Left lung (tissue), 10 donors: Measurements from ENCODE around the gene ZNF557. TPM values are rescaled to one million over a fixed set of nuclear protein-coding genes. Genes with fewer than 3 reads are reported as not detected.

Source experiments
- ATAC-seq: fragments of 200-7000 bp; cut with Tn5 transposase; one replicate; pipeline ENCODE4 v1.9.1; 2020; ENCODE audit warnings: moderate library complexity
- DNase-seq, 4 donors: peaks; one replicate each; pipeline ENCODE4 v3.0.0-alpha.2; 2013 to 2020
- H3K27ac ChIP-seq, 2 donors: fragments of 200-600 bp; sonication (generic) in 1 of 2; one replicate each; pipeline versions ENCODE4 v1.5.0 to v1.8.0; 2020 to 2021
- H3K27me3 ChIP-seq, 2 donors: fragments of 200-600 bp; sonication (generic) in 1 of 2; one replicate each; pipeline versions ENCODE4 v1.5.0 to v1.8.0; 2020 to 2021
- H3K36me3 ChIP-seq, 2 donors: fragments of 200-600 bp; sonication (generic) in 1 of 2; one replicate each; pipeline versions ENCODE4 v1.5.0 to v1.8.0; 2020 to 2021
- H3K4me1 ChIP-seq, 2 donors: fragments of 200-600 bp; one replicate each; pipeline ENCODE4 v1.8.0; 2021
- H3K4me3 ChIP-seq, 2 donors: fragments of 200-600 bp; sonication (generic) in 1 of 2; one replicate each; pipeline versions ENCODE4 v1.5.0 to v1.8.0; 2020 to 2021; ENCODE audit warnings: mild to moderate bottlenecking in 1 of 2
- H3K9me3 ChIP-seq, 2 donors: fragments of 200-600 bp; sonication (generic) in 1 of 2; one replicate each; pipeline versions ENCODE4 v1.5.0 to v1.8.0; 2020 to 2021
- intact Hi-C, 2 donors: fragments of 100-400 bp; cut with DNase I; formaldehyde crosslinking; loops; one replicate each; pipeline versions ENCODE4 v1.11.2 to v1.14.2; 2022
- polyA plus RNA-seq, 6 donors: library from polyadenylated mRNA; unstranded; fragments of 120-200 nt; gene quantifications; one replicate each; pipeline ENCODE4 v1.2.1, GENCODE V29; 2013; ENCODE audit not compliant: insufficient read length in 6 of 6
- total RNA-seq, 2 donors: library from RNA; stranded (reverse); fragmentation: NEBNext Ultra II Directional; extraction: Animal tissue kit (Norgen Biotek cat#: 25700); gene quantifications; one replicate each; pipeline ENCODE4 v1.2.1, GENCODE V29; 2021
- TF ChIP-seq, protein P1 (sequence below), 2 donors: fragments of 200-600 bp; sonication (generic) in 1 of 2; IDR thresholded peaks; one replicate each; pipeline versions ENCODE4 v1.5.0 to v1.8.0; 2021; ENCODE audit warnings: antibody characterized with exemption in 2 of 2
- donor health status: DM: no; HTN: yes; CAD: no.
- donor health status: DM: no; HTN: no; CAD: no.

ZNF557 gene
- total and polyA plus RNA-seq, 8 donors, result 7.8 to 10.5 (median 9.7) TPM

DNA sequence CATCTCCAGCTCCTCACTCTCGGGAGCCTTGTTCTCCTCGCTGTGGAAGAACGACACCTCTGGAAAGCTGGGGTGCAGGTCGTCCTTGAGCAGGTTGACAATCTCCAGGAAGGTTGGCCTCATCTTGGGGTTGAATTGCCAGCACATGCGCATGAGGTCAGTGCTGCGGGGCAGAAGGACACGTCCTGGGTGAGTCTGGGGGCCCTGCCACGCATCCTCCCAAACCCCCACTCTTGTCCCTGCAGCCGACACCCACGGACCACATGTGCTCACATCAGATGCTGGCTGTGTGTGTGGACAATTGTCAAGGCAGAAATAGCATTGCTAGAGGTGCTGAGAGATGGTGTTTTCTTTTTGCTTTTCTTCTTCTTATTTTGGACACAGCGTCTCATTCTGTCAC, 47.7 kb downstream of the ZNF557 start:
- intact Hi-C loops, result no loop called here
- TF ChIP-seq, protein P1, sequence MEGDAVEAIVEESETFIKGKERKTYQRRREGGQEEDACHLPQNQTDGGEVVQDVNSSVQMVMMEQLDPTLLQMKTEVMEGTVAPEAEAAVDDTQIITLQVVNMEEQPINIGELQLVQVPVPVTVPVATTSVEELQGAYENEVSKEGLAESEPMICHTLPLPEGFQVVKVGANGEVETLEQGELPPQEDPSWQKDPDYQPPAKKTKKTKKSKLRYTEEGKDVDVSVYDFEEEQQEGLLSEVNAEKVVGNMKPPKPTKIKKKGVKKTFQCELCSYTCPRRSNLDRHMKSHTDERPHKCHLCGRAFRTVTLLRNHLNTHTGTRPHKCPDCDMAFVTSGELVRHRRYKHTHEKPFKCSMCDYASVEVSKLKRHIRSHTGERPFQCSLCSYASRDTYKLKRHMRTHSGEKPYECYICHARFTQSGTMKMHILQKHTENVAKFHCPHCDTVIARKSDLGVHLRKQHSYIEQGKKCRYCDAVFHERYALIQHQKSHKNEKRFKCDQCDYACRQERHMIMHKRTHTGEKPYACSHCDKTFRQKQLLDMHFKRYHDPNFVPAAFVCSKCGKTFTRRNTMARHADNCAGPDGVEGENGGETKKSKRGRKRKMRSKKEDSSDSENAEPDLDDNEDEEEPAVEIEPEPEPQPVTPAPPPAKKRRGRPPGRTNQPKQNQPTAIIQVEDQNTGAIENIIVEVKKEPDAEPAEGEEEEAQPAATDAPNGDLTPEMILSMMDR (IDR thresholded peaks at IDR 0.05), result no peak
- Histone ChIP-seq H3K27me3 (no peaks in the 10 kb centered on the region), H3K9me3 (no peaks in the 10 kb centered on the region), H3K4me3 (no peak overlapping the region), H3K4me1 (no peaks in the 10 kb centered on the region), H3K27ac (no peak overlapping the region), H3K36me3 (peaks cover 0 to 52% of the 10 kb centered on the region in 2 donors)
- no peak for DNase-seq
- ATAC-seq, result no peak

DNA sequence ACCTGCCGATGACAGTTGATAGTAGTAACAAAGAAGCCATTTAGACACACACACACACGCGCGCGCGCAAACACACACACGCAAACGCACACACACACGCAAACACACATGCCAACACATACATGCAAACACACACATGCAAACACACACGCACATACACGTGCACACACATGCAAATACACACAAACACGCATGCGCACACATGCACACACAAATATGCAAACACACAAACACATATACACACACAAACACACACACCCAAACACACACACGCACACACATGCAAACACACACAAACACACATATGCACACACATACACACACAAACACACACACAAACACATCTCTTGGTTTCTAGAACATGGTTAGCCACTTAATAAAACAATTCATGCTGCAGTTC, 50.1 kb downstream of the ZNF557 start:
- TF ChIP-seq, protein P1 (IDR thresholded peaks at IDR 0.05), result no peak
- DNase-seq, result no peak
- no peak overlapping the region for H3K27ac ChIP-seq
- intact Hi-C loops, result no loop called here
- no peak for ATAC-seq
- no peak overlapping the region for H3K4me3 ChIP-seq
- no peaks in the 10 kb centered on the region for H3K9me3 ChIP-seq
- no peaks in the 10 kb centered on the region for H3K4me1 ChIP-seq
- H3K27me3 ChIP-seq, result no peaks in the 10 kb centered on the region
- peaks cover 0 to 65% of the 10 kb centered on the region in 2 donors for H3K36me3 ChIP-seq

DNA sequence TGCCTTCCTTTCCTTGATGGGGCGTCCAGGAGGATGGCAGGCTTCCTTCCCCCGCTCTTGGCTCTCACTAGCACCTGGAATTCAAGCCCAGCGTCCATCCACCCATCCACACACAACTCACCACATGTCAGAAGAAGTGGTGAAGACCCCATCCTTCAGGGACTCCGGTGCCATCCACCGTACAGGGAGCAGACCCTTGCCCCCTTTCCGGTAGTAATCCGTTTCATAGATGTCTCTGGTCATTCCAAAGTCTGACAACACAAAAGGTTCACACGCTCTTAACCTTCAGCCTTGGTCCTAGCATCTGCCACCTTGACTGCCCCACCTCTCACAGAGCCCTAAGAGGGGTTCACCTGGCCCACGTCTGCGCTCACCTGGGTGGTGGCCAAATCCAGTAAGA, 51.0 kb downstream of the ZNF557 start:
- no peak for ATAC-seq
- H3K27me3 ChIP-seq, result no peaks in the 10 kb centered on the region
- no peak overlapping the region for H3K4me3 ChIP-seq
- H3K4me1 ChIP-seq, result no peaks in the 10 kb centered on the region
- intact Hi-C loops, result no loop called here
- no peak for DNase-seq
- peaks cover 0 to 4% of the 10 kb centered on the region in 2 donors for H3K9me3 ChIP-seq
- TF ChIP-seq, protein P1 (IDR thresholded peaks at IDR 0.05), result no peak
- H3K27ac ChIP-seq, result no peak overlapping the region
- peaks cover 0 to 68% of the 10 kb centered on the region in 2 donors for H3K36me3 ChIP-seq

DNA sequence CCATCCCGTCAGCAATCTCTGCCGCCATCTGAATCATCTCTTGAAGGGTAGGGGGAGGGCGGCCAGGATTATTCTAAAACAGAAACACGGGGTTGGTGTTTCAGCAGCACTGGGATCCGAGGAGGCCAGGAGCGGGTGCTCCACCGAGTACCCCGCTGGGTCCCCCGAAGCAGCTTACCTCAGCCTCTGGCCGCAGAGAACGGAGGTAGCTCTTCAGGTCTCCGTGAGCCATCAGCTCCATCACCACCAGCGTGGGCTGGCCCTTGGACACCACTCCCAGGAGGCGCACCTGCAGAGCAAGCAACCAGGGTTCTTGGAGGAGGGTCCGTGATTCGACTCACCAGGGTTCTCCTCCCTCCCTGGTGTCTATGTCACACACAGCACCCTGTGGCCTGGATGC, 53.2 kb downstream of the ZNF557 start:
- Histone ChIP-seq H3K4me1 (no peaks in the 10 kb centered on the region), H3K27me3 (no peaks in the 10 kb centered on the region), H3K9me3 (peaks cover 0 to 19% of the 10 kb centered on the region in 2 donors), H3K4me3 (no peak overlapping the region), H3K27ac (no peak overlapping the region), H3K36me3 (peaks cover 0 to 77% of the 10 kb centered on the region in 2 donors)
- ATAC-seq (no peak), DNase-seq (no peak)
- intact Hi-C loops, result no loop called here
- TF ChIP-seq, protein P1 (IDR thresholded peaks at IDR 0.05), result no peak

DNA sequence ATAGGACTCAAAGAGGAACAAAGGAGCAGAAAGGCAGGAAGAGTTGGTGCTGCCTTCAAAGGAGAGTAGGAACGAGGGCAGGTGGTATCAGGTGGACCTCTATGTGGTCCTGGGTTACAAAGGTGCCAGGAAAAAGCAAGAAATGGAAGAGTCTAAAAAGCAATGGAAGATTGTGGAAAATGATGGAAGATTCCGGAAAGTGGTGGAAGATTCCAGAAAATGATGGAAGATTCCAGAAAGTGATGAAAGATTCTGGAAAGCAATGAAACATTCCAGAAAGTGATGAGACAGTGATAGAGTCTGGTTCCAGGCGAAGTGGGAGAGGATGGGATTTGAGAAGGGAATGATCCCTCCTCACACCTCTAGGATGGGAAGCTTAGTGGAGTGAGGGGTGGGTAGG, 55.3 kb downstream of the ZNF557 start:
- TF ChIP-seq, protein P1 (IDR thresholded peaks at IDR 0.05), result no peak
- no peaks in the 10 kb centered on the region for H3K4me1 ChIP-seq
- H3K36me3 ChIP-seq, result peaks cover 0 to 89% of the 10 kb centered on the region in 2 donors
- ATAC-seq (no peak), DNase-seq (no peak)
- H3K4me3 ChIP-seq, result no peak overlapping the region
- peaks cover 0 to 19% of the 10 kb centered on the region in 2 donors for H3K9me3 ChIP-seq
- intact Hi-C loops, result no loop called here
- no peak overlapping the region for H3K27ac ChIP-seq
- no peaks in the 10 kb centered on the region for H3K27me3 ChIP-seq
